SK-N-SH treated with all-trans-retinoic acid at 6 μM for 48 hours (cell line): Measurements from ENCODE around the gene GSE1.

ENCODE experiments used
- ATAC-seq: fragments of 200-7000 bp; cut with Tn5 transposase; 3 replicates; pipeline ENCODE4 v1.9.1; 2020; ENCODE audit warnings: mild to moderate bottlenecking, moderate library complexity
- ARNTL ChIP-seq: fragments of 450-650 bp; formaldehyde crosslinking; IDR thresholded peaks from 2 replicates; pipeline ENCODE4 v1.5.0; 2020; ENCODE audit warnings: low read depth, mild to moderate bottlenecking, moderate library complexity, borderline replicate concordance
- BACH2 ChIP-seq: fragments of 250-450 bp; sonication (Bioruptor Pico); IDR thresholded peaks from 2 replicates; pipeline ENCODE4 v1.9.0; 2021; ENCODE audit warnings: mild to moderate bottlenecking, borderline replicate concordance
- CSDC2 ChIP-seq: fragments of 250-450 bp; sonication (Bioruptor Pico); IDR thresholded peaks from 2 replicates; pipeline ENCODE4 v1.5.0; 2020; ENCODE audit warnings: mild to moderate bottlenecking, moderate library complexity
- CSRNP3 ChIP-seq: fragments of 250-450 bp; sonication (Bioruptor Pico); IDR thresholded peaks from 2 replicates; pipeline ENCODE4 v1.5.1; 2021; ENCODE audit warnings: mild to moderate bottlenecking, moderate library complexity
- GLIS3 ChIP-seq: fragments of 250-450 bp; sonication (Bioruptor Pico); IDR thresholded peaks from 2 replicates; pipeline ENCODE4 v1.5.0; 2020; ENCODE audit warnings: mild to moderate bottlenecking, moderate library complexity
- ISL1 ChIP-seq: fragments of 250-450 bp; sonication (Bioruptor Pico); IDR thresholded peaks from 2 replicates; pipeline ENCODE4 v2.1.2; 2022; ENCODE audit warnings: mild to moderate bottlenecking, moderate library complexity
- PATZ1 ChIP-seq: fragments of 250-450 bp; sonication (Bioruptor Pico); IDR thresholded peaks from 2 replicates; pipeline ENCODE4 v1.8.0; 2020; ENCODE audit warnings: mild to moderate bottlenecking, moderate library complexity, borderline replicate concordance
- POU6F1 ChIP-seq: fragments of 250-450 bp; sonication (Bioruptor Pico); IDR thresholded peaks from 2 replicates; pipeline ENCODE4 v1.8.0; 2021; ENCODE audit warnings: low read depth, mild to moderate bottlenecking, moderate library complexity, borderline replicate concordance
- PPARA ChIP-seq: fragments of 250-450 bp; sonication (Bioruptor Pico); IDR thresholded peaks from 2 replicates; pipeline ENCODE4 v1.5.0; 2020; ENCODE audit warnings: mild to moderate bottlenecking, borderline replicate concordance
- SNAI2 ChIP-seq: fragments of 250-450 bp; sonication (Bioruptor Pico); IDR thresholded peaks from 2 replicates; pipeline ENCODE4 v1.5.0; 2020; ENCODE audit warnings: mild to moderate bottlenecking, moderate library complexity
- TOX ChIP-seq: fragments of 250-450 bp; sonication (Bioruptor Pico); IDR thresholded peaks from 2 replicates; pipeline ENCODE4 v1.8.0; 2021; ENCODE audit warnings: mild to moderate bottlenecking, moderate library complexity, borderline replicate concordance
- TSHZ2 ChIP-seq: fragments of 250-450 bp; sonication (Bioruptor Pico); IDR thresholded peaks from 2 replicates; pipeline ENCODE4 v1.5.0; 2020; ENCODE audit warnings: mild to moderate bottlenecking, moderate library complexity
- ZC3H10 ChIP-seq: fragments of 250-450 bp; sonication (Bioruptor Pico); IDR thresholded peaks from 2 replicates; pipeline ENCODE4 v1.5.1; 2021; ENCODE audit warnings: mild to moderate bottlenecking, moderate library complexity
- ZFP3 ChIP-seq: fragments of 250-450 bp; sonication (Bioruptor Pico); IDR thresholded peaks from 2 replicates; pipeline ENCODE4 v1.5.0; 2020; ENCODE audit warnings: mild to moderate bottlenecking, moderate library complexity
- ZFP30 ChIP-seq: fragments of 450-650 bp; formaldehyde crosslinking; IDR thresholded peaks from 2 replicates; pipeline ENCODE4 v1.5.0; 2022; ENCODE audit warnings: mild to moderate bottlenecking, moderate library complexity
- ZNF70 ChIP-seq: fragments of 450-650 bp; formaldehyde crosslinking; IDR thresholded peaks from 2 replicates; pipeline ENCODE4 v1.5.0; 2020; ENCODE audit warnings: mild to moderate bottlenecking, moderate library complexity
- ZNF8 ChIP-seq: fragments of 450-650 bp; formaldehyde crosslinking; IDR thresholded peaks from 2 replicates; pipeline ENCODE4 v1.5.0; 2020; ENCODE audit warnings: mild to moderate bottlenecking, moderate library complexity
- TF ChIP-seq, protein P1 (sequence below): fragments of 250-450 bp; sonication (Bioruptor Pico); IDR thresholded peaks from 2 replicates; pipeline ENCODE4 v1.5.1; 2020; ENCODE audit warnings: low read depth, mild to moderate bottlenecking, moderate library complexity

GSE1 gene

GRCh38 chr16:85685251-85685650, 72.1 kb downstream of the GSE1 start:
- TF ChIP-seq ZFP3 (no peak), ZC3H10 (CRISPR knock-in tag) (no peak), CSRNP3 (CRISPR knock-in tag) (no peak), SNAI2 (CRISPR knock-in tag) (no peak), PPARA (no peak), ZNF70 (CRISPR knock-in tag) (no peak), CSDC2 (CRISPR knock-in tag) (no peak), TOX (CRISPR knock-in tag) (no peak), PATZ1 (CRISPR knock-in tag) (no peak), ZFP30 (CRISPR knock-in tag) (no peak), ARNTL (CRISPR knock-in tag) (no peak), POU6F1 (no peak), BACH2 (no peak), GLIS3 (CRISPR knock-in tag) (no peak), TSHZ2 (no peak), ZNF8 (CRISPR knock-in tag) (no peak)
- TF ChIP-seq, protein P1, sequence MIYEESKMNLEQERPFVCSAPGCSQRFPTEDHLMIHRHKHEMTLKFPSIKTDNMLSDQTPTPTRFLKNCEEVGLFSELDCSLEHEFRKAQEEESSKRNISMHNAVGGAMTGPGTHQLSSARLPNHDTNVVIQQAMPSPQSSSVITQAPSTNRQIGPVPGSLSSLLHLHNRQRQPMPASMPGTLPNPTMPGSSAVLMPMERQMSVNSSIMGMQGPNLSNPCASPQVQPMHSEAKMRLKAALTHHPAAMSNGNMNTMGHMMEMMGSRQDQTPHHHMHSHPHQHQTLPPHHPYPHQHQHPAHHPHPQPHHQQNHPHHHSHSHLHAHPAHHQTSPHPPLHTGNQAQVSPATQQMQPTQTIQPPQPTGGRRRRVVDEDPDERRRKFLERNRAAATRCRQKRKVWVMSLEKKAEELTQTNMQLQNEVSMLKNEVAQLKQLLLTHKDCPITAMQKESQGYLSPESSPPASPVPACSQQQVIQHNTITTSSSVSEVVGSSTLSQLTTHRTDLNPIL (CRISPR knock-in tag) = no peak
- no peak for ATAC-seq

DNA sequence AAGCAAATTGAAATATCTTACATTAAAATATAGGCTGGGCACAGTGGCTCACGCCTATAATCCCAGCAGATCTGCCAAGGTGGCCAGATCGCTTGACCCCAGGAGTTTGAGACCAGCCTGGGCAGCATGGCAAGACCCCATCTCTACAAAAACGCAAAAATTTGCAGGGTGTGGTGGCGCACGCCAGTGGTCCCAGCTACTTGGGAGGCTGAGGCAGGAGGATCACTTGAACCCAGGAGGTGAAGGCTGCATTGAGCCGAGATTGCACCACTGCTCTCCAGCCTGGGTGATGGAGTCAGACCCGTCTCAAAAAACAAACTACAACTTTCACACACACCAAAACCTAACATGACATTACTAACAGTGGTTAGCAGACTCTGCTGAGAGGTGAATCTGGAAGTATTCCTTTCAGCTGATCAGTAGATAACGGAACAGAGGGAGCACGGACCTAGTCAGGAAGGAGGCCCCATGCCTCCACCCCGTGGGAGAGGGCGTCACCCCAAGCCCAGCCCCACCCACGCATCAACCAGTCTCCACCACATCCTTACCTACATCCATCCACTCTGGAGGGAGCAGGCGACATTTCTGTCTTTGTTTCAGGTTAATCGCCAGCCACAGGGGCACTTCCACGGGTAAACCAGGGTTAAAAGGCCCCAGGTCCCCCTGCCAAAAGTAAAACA, 73.9 kb downstream of the GSE1 start:
- ATAC-seq = no peak
- no peak for TF ChIP-seq CSRNP3 (CRISPR knock-in tag)
- no peak for TF ChIP-seq ISL1 (CRISPR knock-in tag)
- TF ChIP-seq BACH2 = no peak
- TF ChIP-seq ZFP30 (CRISPR knock-in tag) = no peak
- TF ChIP-seq TOX (CRISPR knock-in tag) = no peak
